ENCODE measurements around the gene WRAP53. TPM values are rescaled to one million over a fixed set of nuclear protein-coding genes. Genes with fewer than 3 reads are reported as not detected.

Gene WRAP53
- total RNA-seq, 1 donor from 2014 or later: 4.7 TPM

DNA sequence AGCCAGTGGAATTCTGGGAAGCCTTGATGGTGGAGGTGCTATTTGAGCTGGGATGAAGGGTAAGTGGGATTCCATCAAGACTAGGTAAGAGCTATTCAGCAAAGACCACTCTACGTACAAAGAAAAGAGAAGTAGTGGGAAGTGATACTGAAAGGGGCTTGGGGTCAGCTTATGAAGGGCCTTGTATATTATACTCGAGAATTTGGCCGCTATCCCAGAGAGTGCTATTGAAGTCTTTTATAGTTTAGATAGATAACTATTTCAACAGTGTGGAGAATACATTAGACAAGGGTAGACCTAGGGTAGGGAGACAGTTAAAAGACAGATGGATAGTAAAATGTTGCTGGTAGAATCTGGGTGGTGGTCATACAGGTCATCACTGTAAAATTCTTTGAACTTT is 39.6 kb downstream of the WRAP53 start:
- Histone ChIP-seq H3K27ac (replicated peaks) (no peak overlapping the region), H3K27me3 (ENCODE audit: low read depth) (peaks cover 36% of the 10 kb centered on the region), H3K36me3 (no peaks in the 10 kb centered on the region), H3K9me3 (replicated peaks) (no peaks in the 10 kb centered on the region), H3K4me3 (no peak overlapping the region), H3K4me1 (no peaks in the 10 kb centered on the region)
- DNase-seq: no peak
- TF ChIP-seq, protein P1, sequence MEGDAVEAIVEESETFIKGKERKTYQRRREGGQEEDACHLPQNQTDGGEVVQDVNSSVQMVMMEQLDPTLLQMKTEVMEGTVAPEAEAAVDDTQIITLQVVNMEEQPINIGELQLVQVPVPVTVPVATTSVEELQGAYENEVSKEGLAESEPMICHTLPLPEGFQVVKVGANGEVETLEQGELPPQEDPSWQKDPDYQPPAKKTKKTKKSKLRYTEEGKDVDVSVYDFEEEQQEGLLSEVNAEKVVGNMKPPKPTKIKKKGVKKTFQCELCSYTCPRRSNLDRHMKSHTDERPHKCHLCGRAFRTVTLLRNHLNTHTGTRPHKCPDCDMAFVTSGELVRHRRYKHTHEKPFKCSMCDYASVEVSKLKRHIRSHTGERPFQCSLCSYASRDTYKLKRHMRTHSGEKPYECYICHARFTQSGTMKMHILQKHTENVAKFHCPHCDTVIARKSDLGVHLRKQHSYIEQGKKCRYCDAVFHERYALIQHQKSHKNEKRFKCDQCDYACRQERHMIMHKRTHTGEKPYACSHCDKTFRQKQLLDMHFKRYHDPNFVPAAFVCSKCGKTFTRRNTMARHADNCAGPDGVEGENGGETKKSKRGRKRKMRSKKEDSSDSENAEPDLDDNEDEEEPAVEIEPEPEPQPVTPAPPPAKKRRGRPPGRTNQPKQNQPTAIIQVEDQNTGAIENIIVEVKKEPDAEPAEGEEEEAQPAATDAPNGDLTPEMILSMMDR (IDR thresholded peaks at IDR 0.05; ENCODE audit: borderline replicate concordance): no peak
- intact Hi-C loops (cut with micrococcal nuclease): no loop called here

DNA sequence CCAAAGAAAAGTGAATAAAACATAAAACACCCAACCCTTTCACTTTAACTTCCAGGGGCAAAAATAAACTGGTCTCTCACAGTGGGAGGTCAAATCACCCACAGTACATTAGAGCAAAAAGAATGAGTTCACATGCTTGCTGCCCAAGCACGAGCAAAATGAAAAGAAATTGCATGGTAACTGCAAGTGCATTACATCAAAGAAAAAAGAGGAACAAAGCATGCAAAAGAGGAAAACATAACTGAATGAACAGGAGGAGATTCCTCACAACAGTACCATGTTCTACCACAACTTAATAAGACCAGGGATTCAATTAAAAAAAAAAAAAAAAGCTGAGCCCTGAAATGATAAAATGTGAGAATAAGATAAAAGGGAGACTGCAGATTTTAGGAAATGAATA is 41.5 kb downstream of the WRAP53 start:
- no peaks in the 10 kb centered on the region for H3K9me3 ChIP-seq (replicated peaks)
- intact Hi-C loops (cut with micrococcal nuclease): no loop called here
- TF ChIP-seq, protein P1 (IDR thresholded peaks at IDR 0.05; ENCODE audit: borderline replicate concordance): no peak
- H3K36me3 ChIP-seq: no peaks in the 10 kb centered on the region
- H3K27ac ChIP-seq (replicated peaks): no peak overlapping the region
- no peak overlapping the region for H3K4me3 ChIP-seq
- peaks cover 21% of the 10 kb centered on the region for H3K27me3 ChIP-seq (ENCODE audit: low read depth)
- no peaks in the 10 kb centered on the region for H3K4me1 ChIP-seq
- DNase-seq: no peak

DNA sequence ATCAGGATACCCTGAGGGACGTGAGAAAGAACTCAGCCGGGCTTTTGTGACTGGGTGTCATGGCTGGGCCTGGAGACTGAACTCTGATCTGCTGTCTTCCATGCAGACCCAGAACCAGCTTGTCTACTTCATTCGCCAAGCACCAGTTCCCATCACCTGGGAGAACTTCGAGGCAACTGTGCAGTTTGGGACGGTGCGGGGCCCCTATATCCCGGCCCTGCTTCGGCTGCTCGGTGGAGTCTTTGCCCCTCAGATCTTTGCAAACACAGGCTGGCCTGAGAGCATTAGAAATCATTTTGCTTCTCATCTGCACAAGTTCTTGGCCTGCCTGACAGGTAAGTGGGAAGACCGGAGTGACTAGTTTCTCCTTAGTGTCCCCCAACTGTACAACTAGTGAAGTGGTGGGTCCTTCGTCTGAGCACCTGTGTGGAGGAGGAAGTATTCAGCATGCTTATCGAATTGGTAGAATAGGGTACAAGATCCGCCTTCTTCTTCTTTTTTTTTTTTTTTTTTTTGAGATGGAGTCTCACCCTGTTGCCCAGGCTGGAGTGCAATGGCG is 44.8 kb downstream of the WRAP53 start:
- no peaks in the 10 kb centered on the region for H3K4me1 ChIP-seq
- TF ChIP-seq, protein P1 (IDR thresholded peaks at IDR 0.05; ENCODE audit: borderline replicate concordance): no peak
- no peak for DNase-seq
- no peak overlapping the region for H3K4me3 ChIP-seq
- H3K9me3 ChIP-seq (replicated peaks): no peaks in the 10 kb centered on the region
- H3K27me3 ChIP-seq (ENCODE audit: low read depth): peaks cover 17% of the 10 kb centered on the region
- H3K36me3 ChIP-seq: no peaks in the 10 kb centered on the region
- no peak overlapping the region for H3K27ac ChIP-seq (replicated peaks)
- intact Hi-C loops (cut with micrococcal nuclease): no loop called here

DNA sequence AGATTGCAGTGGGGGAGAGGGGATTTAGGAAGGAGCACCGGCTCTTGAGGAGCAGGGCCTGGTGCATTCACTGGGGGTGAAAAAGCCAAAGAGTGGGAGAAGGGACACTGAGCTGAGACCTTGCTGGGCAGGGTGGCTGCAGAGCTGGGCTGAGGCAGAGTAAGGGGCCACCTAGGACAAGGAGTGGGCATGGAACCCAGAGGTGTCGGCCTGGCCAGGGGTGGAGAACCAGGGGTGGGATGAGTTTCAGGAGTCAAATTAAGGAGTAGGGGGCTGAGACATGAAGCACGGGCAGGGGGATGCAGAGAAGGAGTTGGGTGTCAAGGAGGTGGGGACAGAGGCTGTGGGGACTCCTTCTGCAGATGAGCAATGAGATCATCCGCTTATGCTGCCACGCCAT is 49.3 kb downstream of the WRAP53 start:
- TF ChIP-seq, protein P1 (IDR thresholded peaks at IDR 0.05; ENCODE audit: borderline replicate concordance): no peak
- intact Hi-C loops (cut with micrococcal nuclease): no loop called here
- H3K27ac ChIP-seq (replicated peaks): no peak overlapping the region

DNA sequence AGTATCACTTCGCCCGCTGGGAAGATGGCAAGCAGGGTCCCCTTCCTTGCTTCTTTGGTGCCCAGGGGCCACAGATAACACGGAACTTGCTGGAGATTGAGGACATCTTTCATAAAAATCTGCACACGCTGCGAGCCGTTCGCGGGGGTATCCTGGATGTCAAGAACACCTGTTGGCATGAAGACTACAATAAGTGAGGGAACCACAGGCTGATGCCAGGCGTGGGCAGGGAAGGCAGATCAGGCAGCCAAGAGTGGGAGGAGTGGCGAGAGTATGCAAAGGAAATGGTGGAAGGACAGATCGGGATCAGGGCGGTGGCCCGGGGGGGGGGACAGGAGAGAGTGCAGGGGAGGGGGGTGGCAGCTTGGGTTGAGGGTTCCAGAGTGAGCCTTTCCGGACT is 51.5 kb downstream of the WRAP53 start:
- Histone ChIP-seq H3K36me3 (no peaks in the 10 kb centered on the region), H3K9me3 (replicated peaks) (no peaks in the 10 kb centered on the region), H3K4me1 (no peaks in the 10 kb centered on the region), H3K27ac (replicated peaks) (no peak overlapping the region), H3K27me3 (ENCODE audit: low read depth) (peaks cover 55% of the 10 kb centered on the region), H3K4me3 (no peak overlapping the region)
- TF ChIP-seq, protein P1 (IDR thresholded peaks at IDR 0.05; ENCODE audit: borderline replicate concordance): no peak
- no peak for DNase-seq
- intact Hi-C loops (cut with micrococcal nuclease): loop anchor here (10.0 kb wide), 1 partner anchor 255 kb away; no protein-coding TSS in a partner anchor

More for the DNA sequence above, 49.3 kb downstream of the WRAP53 start:
- H3K9me3 ChIP-seq (replicated peaks): no peaks in the 10 kb centered on the region
- no peaks in the 10 kb centered on the region for H3K4me1 ChIP-seq
- no peaks in the 10 kb centered on the region for H3K36me3 ChIP-seq
- no peak overlapping the region for H3K4me3 ChIP-seq
- DNase-seq: no peak
- peaks cover 51% of the 10 kb centered on the region for H3K27me3 ChIP-seq (ENCODE audit: low read depth)

All from left ventricle myocardium inferior (tissue), 1 donor.